ENCODE results near the gene AGBL3. TPM values are rescaled to one million over a fixed set of nuclear protein-coding genes. Genes with fewer than 3 reads are reported as not detected.

AGBL3 gene
- total and polyA plus RNA-seq, 2 of the 8 experiments (the other 6 are each of a cell fraction or from before 2014, with no cell fraction given): 1.1 to 1.9 TPM

GRCh38 chr7:135174941-135175340, 188.6 kb downstream of the AGBL3 start (continued):
- TF ChIP-seq KDM5A (IDR thresholded peaks at IDR 0.05; ENCODE audit: low read length) (no peak), POLR2AphosphoS5 (IDR thresholded peaks at IDR 0.05; ENCODE audit: low read depth, low read length) (no peak)

All from H1 (cell line).